H9 (cell line): Measurements from ENCODE around the gene FSTL4. TPM values are rescaled to one million over a fixed set of nuclear protein-coding genes. Genes with fewer than 3 reads are reported as not detected.

Experiments used
- DNase-seq: peaks from one replicate; pipeline ENCODE4 v3.0.0-alpha.2; 2017
- H2AFZ ChIP-seq: one replicate; pipeline ENCODE4 v1.6.1; 2013; ENCODE audit warnings: mild to moderate bottlenecking, low read length, control low read depth, moderate library complexity
- H2AK5ac ChIP-seq: 2 replicates; pipeline ENCODE4 v1.6.1; 2013; ENCODE audit warnings: low read length, control low read depth, mixed read lengths; ENCODE audit not compliant: insufficient read length
- H2BK120ac ChIP-seq: one replicate; pipeline ENCODE4 v1.6.1; 2013; ENCODE audit warnings: low read depth, mild to moderate bottlenecking, low read length, control low read depth, inconsistent platforms; ENCODE audit not compliant: poor library complexity, severe bottlenecking
- H2BK12ac ChIP-seq: 2 replicates; pipeline ENCODE4 v1.6.1; 2013; ENCODE audit warnings: low read length, control low read depth, mixed read lengths, low read depth; ENCODE audit not compliant: insufficient read length
- H2BK15ac ChIP-seq: 2 replicates; pipeline ENCODE4 v1.6.1; 2013; ENCODE audit warnings: low read depth, low read length, control low read depth
- H2BK20ac ChIP-seq: one replicate; pipeline ENCODE4 v1.6.1; 2013; ENCODE audit warnings: low read depth, mild to moderate bottlenecking, low read length, control low read depth, inconsistent platforms; ENCODE audit not compliant: poor library complexity, severe bottlenecking
- H2BK5ac ChIP-seq: 2 replicates; pipeline ENCODE4 v1.6.1; 2013; ENCODE audit warnings: low read length, control low read depth, mixed read lengths; ENCODE audit not compliant: insufficient read length
- H3K14ac ChIP-seq: 2 replicates; pipeline ENCODE4 v1.6.1; 2013; ENCODE audit warnings: low read length, control low read depth; ENCODE audit not compliant: insufficient read depth
- H3K18ac ChIP-seq: 2 replicates; pipeline ENCODE4 v1.6.1; 2013; ENCODE audit warnings: low read depth, mild to moderate bottlenecking, mixed read lengths, low read length, control low read depth; ENCODE audit not compliant: insufficient read length
- H3K23ac ChIP-seq: 2 replicates; pipeline ENCODE4 v1.6.1; 2013; ENCODE audit warnings: low read length, control low read depth, mixed read lengths, low read depth; ENCODE audit not compliant: insufficient read length
- H3K23me2 ChIP-seq: 2 replicates; pipeline ENCODE4 v1.6.1; 2013; ENCODE audit warnings: low read depth, mild to moderate bottlenecking, mixed read lengths, low read length, control low read depth; ENCODE audit not compliant: insufficient read length, poor library complexity, severe bottlenecking
- H3K27ac ChIP-seq: 2 replicates; pipeline ENCODE4 v1.5.1; 2013; ENCODE audit warnings: low read length, control low read depth, mixed read lengths, low read depth; ENCODE audit not compliant: insufficient read length
- H3K27me3 ChIP-seq: 2 replicates; pipeline ENCODE4 v1.6.1; 2013; ENCODE audit warnings: low read length, control low read depth, inconsistent platforms; ENCODE audit not compliant: insufficient read depth
- H3K4ac ChIP-seq: 2 replicates; pipeline ENCODE4 v1.6.1; 2013; ENCODE audit warnings: low read depth, mild to moderate bottlenecking, control low read depth, inconsistent platforms, low read length, moderate library complexity
- H3K4me1 ChIP-seq: 2 replicates; pipeline ENCODE4 v1.6.1; 2013; ENCODE audit warnings: low read length, control low read depth, inconsistent platforms; ENCODE audit not compliant: insufficient read depth
- H3K4me2 ChIP-seq: 2 replicates; pipeline ENCODE4 v1.6.1; 2013; ENCODE audit warnings: low read length, control low read depth, mixed read lengths; ENCODE audit not compliant: insufficient read length, insufficient read depth
- H3K56ac ChIP-seq: 2 replicates; pipeline ENCODE4 v1.6.1; 2013; ENCODE audit warnings: low read depth, mild to moderate bottlenecking, mixed read lengths, low read length, control low read depth; ENCODE audit not compliant: insufficient read length
- H3K79me1 ChIP-seq: 2 replicates; pipeline ENCODE4 v1.6.1; 2013; ENCODE audit warnings: low read depth, mild to moderate bottlenecking, moderate library complexity, low read length, control low read depth, inconsistent platforms; ENCODE audit not compliant: insufficient read depth, poor library complexity, severe bottlenecking
- H3K79me2 ChIP-seq: 2 replicates; pipeline ENCODE4 v1.6.1; 2013; ENCODE audit warnings: low read length, control low read depth, inconsistent platforms; ENCODE audit not compliant: insufficient read depth
- H3K9ac ChIP-seq: 2 replicates; pipeline ENCODE4 v1.6.1; 2013; ENCODE audit warnings: low read length, control low read depth, mixed read lengths; ENCODE audit not compliant: insufficient read length; ENCODE audit errors: extremely low read depth
- H3K9me3 ChIP-seq: one replicate; pipeline ENCODE4 v1.6.1; 2013; ENCODE audit warnings: low read depth, low read length, inconsistent platforms; ENCODE audit not compliant: control insufficient read depth
- H3T11ph ChIP-seq: one replicate; pipeline ENCODE4 v1.6.1; 2013; ENCODE audit warnings: mild to moderate bottlenecking, low read length, control low read depth, inconsistent platforms
- H4K20me1 ChIP-seq: one replicate; pipeline ENCODE4 v1.6.1; 2013; ENCODE audit not compliant: control insufficient read depth, insufficient read length, insufficient read depth
- H4K5ac ChIP-seq: 2 replicates; pipeline ENCODE4 v1.6.1; 2013; ENCODE audit warnings: low read depth, mild to moderate bottlenecking, mixed read lengths, low read length, control low read depth; ENCODE audit not compliant: insufficient read length
- H4K8ac ChIP-seq: replicated peaks from 2 replicates; pipeline ENCODE4 v1.6.1; 2013; ENCODE audit warnings: low read length, control low read depth, mixed read lengths, low read depth; ENCODE audit not compliant: insufficient read length
- H4K91ac ChIP-seq: 2 replicates; pipeline ENCODE4 v1.6.1; 2013; ENCODE audit warnings: low read depth, mild to moderate bottlenecking, moderate library complexity, mixed read lengths, low read length, control low read depth; ENCODE audit not compliant: insufficient read length
- H3K27ac Mint-ChIP-seq, 3 experiments: 2 replicates in 2 of 3; 3 replicates in 1 of 3; pipeline ENCODE4 v1.8.0; 2020 to 2021; ENCODE audit warnings: mixed read lengths in 3 of 3, mild to moderate bottlenecking in 1 of 3, moderate library complexity in 1 of 3
- H3K27me3 Mint-ChIP-seq: 2 replicates; pipeline ENCODE4 v1.8.0; 2021; ENCODE audit warnings: low read depth, mild to moderate bottlenecking, moderate library complexity, mixed read lengths
- H3K36me3 Mint-ChIP-seq, 3 experiments: 2 replicates in 2 of 3; 3 replicates in 1 of 3; pipeline ENCODE4 v1.8.0; 2020 to 2021; ENCODE audit warnings: low read depth in 3 of 3, mixed read lengths in 3 of 3; ENCODE audit not compliant: insufficient read depth in 1 of 3
- H3K4me1 Mint-ChIP-seq, 2 experiments: 2 replicates each; pipeline ENCODE4 v1.8.0; 2020; ENCODE audit warnings: mixed read lengths in 2 of 2
- H3K4me3 Mint-ChIP-seq, 2 experiments: 2 replicates in 1 of 2; 3 replicates in 1 of 2; pipeline ENCODE4 v1.8.0; 2020 to 2021; ENCODE audit warnings: mild to moderate bottlenecking in 2 of 2, mixed read lengths in 2 of 2, moderate library complexity in 1 of 2
- H3K9me3 Mint-ChIP-seq, 2 experiments: 2 replicates in 1 of 2; 3 replicates in 1 of 2; pipeline ENCODE4 v1.8.0; 2020; ENCODE audit warnings: mild to moderate bottlenecking in 2 of 2, mixed read lengths in 2 of 2, moderate library complexity in 1 of 2
- WGBS: extraction: QIAGEN DNeasy Blood & Tissue Kit; methylation state at CpG from one replicate; pipeline ENCODE4 v1.1.7; 2013; ENCODE audit warnings: missing lambda C conversion rate, low lambda C conversion rate, mixed read lengths; ENCODE audit not compliant: insufficient read length; ENCODE audit errors: extremely low coverage; 5-methylcytosine and 5-hydroxymethylcytosine counted together
- total RNA-seq: library from RNA; stranded (reverse); gene quantifications from 2 replicates; pipeline ENCODE4 v1.2.1, GENCODE V29; 2021
- TF ChIP-seq, protein P1 (sequence below): fragments of 200-600 bp; sonication (generic); conservative IDR thresholded peaks from 3 replicates; pipeline ENCODE4 v1.8.0; 2021; ENCODE audit warnings: antibody characterized with exemption, mild to moderate bottlenecking

FSTL4 gene
- total RNA-seq, 1 experiment from 2014 or later = 5.7 TPM

DNA sequence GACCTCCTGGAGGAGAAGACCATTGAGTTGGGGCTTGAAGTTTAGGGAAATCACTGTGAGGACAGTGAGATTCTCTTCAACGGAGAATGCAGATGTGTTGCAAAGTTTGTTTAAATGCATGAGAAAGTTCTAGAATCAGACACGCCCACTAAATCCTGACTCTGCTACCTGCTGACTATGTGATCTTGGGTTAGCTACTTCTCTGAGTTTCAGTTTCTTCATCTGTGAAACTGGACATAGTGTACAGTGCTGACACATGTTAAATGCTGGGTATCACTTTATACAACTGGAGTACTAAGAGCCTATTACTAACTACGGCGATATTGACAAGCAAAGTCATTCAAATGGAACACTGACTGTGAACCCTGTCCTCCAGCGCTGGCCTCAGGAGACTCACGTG, 305.1 kb downstream of the FSTL4 start:
- DNase-seq = no peak
- no peaks in the 10 kb centered on the region for H3K27me3 ChIP-seq
- H2BK15ac ChIP-seq = no peak overlapping the region
- H3K4me1 Mint-ChIP-seq = peaks cover 12 to 18% of the 10 kb centered on the region in 2 experiments
- H2BK5ac ChIP-seq = no peak overlapping the region
- H2AK5ac ChIP-seq = no peak overlapping the region
- H3K79me2 ChIP-seq = no peaks in the 10 kb centered on the region
- H2BK120ac ChIP-seq = no peak overlapping the region
- H3K4ac ChIP-seq = no peak overlapping the region
- TF ChIP-seq, protein P1, sequence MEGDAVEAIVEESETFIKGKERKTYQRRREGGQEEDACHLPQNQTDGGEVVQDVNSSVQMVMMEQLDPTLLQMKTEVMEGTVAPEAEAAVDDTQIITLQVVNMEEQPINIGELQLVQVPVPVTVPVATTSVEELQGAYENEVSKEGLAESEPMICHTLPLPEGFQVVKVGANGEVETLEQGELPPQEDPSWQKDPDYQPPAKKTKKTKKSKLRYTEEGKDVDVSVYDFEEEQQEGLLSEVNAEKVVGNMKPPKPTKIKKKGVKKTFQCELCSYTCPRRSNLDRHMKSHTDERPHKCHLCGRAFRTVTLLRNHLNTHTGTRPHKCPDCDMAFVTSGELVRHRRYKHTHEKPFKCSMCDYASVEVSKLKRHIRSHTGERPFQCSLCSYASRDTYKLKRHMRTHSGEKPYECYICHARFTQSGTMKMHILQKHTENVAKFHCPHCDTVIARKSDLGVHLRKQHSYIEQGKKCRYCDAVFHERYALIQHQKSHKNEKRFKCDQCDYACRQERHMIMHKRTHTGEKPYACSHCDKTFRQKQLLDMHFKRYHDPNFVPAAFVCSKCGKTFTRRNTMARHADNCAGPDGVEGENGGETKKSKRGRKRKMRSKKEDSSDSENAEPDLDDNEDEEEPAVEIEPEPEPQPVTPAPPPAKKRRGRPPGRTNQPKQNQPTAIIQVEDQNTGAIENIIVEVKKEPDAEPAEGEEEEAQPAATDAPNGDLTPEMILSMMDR = no peak
- no CpG with 5 or more reads among the region's 6 CpGs for WGBS
- no peaks in the 10 kb centered on the region for H3K23me2 ChIP-seq
- no peak overlapping the region for H3K14ac ChIP-seq
- H3T11ph ChIP-seq = no peak overlapping the region
- peaks cover under 1% of the 10 kb centered on the region; the same call in 1 of the 2 replicates for H3K27me3 Mint-ChIP-seq
- no peak overlapping the region for H2AFZ ChIP-seq
- H3K4me2 ChIP-seq = no peak overlapping the region
- H3K27ac ChIP-seq = no peak overlapping the region
- no peak overlapping the region for H4K5ac ChIP-seq
- H3K4me1 ChIP-seq = no peaks in the 10 kb centered on the region
- H3K9ac ChIP-seq = no peak overlapping the region
- H3K36me3 Mint-ChIP-seq = no peaks in the 10 kb centered on the region
- H3K4me3 Mint-ChIP-seq = no peak overlapping the region
- H2BK12ac ChIP-seq = no peak overlapping the region
- no peak overlapping the region for H3K27ac Mint-ChIP-seq
- H3K9me3 Mint-ChIP-seq = no peaks in the 10 kb centered on the region
- no peak overlapping the region for H2BK20ac ChIP-seq
- no peak overlapping the region for H4K91ac ChIP-seq
- no peak overlapping the region for H4K8ac ChIP-seq
- no peaks in the 10 kb centered on the region for H4K20me1 ChIP-seq
- H3K18ac ChIP-seq = no peak overlapping the region
- H3K79me1 ChIP-seq = no peaks in the 10 kb centered on the region
- H3K23ac ChIP-seq = no peak overlapping the region
- no peak overlapping the region for H3K56ac ChIP-seq
- H3K9me3 ChIP-seq = no peaks in the 10 kb centered on the region
